Cortex of kidney (tissue), 1 donor: ENCODE measurements around the gene DLG4.

Source experiments
- DNase-seq: peaks from one replicate; lab custom pipeline; 2025; lab: John Stamatoyannopoulos, UW

The DLG4 gene

DNA sequence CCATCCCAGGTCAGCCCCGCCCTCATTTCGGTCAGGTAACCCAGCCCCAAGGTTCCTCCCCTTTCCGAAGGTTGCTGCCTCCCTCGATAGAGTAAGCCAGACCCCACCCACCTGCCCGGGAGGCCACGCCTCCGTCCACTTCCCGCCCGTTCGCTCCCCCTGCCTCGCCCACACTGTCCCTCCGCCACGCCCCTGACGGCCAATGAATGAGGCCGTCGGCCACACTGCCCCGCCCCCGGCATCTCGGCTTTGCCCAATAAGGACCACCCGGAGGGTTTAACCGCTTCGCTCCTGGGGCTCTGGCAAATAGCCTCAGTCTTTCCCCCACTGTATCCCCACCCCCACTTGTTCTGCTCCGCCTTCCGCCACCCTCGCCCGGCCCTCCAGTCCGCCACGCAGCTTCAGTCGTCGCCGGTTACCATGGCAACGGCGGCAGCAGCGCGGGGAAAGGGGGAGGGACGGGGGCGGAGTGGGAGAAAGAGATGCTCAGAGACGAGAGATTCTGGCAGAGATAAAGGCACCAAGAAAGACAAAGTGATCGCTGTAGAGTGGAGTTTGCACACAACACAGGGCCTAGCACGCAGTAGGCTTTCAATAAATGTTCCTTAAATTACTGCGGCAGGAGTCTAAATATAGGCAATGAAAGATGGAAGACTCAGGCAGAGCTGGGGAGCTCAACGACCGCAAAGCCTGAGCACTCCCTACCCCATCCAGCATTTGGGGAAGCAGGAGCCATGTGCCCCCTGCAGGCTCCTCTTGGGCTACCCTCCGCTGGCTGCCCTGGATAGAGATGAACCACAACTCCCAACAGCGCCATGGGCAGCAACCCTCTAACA, 5.1 kb downstream of the DLG4 start:
- no peak for DNase-seq

DNA sequence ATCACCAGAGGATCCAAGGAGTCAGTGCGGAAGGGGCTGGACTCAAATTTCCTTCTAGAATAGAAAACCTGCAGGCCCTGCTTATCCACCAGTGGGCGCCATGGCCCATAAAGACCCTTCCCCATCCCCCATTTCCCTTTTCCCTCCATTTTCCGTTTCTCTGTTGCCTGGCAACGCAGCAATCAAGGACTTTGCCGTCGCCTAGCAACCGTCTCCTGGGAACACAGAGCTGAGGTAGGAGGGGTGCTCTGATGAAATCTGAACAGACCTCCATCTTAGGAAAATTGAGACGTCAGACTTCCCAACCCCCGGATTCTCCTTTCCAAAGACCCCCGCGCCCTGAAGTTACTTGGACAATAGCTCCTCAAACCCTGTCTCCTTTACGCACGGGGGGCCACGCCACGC, 5.7 kb downstream of the DLG4 start:
- DNase-seq = no peak

DNA sequence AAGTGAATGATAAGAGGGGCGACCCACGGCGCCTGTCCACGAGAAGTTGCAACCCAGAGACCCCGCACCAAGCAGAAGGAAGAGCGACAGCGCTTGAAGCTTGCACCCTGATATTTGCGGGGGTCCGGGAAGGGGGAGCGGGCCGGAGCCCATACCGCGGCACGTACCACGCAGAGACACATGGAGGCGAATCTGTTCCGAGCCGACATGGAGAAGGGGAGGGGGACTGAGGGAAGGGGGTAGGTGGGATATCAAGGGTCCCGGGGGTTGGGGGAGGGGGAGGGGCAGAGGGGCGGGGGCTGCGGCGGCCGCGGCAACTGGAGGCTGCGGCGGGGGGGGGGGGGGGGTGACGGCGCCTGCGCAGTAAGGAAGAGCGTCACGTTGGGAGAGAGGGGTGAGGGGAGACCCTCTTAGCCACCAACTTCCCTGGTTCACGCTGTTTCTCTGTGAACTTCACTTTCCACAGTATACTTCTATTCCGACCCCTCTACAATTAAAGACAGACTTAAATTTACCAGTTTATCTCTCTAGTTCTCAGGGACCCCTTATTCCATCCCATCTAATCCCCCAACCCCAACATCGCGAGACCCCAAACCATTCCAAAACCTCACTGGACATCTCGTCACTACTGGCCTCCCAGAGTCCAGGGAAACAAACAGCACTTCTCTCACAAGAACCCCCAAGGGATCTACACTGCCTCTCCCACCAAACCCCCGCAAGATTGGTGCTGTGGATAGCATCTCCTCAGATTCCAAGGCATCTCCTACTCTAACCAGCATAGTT, 8.0 kb downstream of the DLG4 start:
- DNase-seq = no peak

DNA sequence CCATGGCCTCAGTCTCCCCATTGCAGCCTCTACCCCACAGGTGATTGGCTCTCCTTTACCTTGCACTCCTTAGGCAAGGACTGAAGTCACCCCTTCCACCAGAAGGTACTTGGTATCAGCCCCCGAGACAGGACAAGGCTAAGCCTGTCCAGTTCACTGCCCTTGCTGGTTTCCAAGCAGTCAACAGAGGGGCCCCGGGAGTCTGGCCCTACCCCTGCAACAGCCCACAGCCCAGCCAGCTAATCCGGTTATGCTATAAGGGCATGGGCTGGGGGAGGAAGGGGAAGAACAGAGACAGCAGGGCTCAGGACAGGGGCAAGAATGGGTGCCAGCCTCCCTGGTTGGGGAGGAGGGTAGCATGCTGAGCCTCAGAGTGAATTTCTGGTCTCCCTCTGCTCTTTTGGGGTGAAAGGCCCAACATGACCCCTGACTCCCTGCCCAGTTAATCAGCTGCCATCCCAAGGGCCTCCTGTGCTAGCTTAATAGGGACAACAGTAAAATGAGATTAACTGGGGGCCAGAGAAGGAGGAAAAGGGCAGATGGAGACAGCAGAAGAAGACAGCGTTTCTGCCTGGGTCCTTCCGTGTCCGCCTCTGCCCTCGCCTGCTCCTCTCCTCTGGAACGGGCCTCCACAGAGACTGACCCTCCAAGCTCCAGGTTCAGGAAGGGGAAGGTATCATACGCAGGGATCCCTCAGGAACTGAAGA, 10.7 kb downstream of the DLG4 start:
- no peak for DNase-seq

DNA sequence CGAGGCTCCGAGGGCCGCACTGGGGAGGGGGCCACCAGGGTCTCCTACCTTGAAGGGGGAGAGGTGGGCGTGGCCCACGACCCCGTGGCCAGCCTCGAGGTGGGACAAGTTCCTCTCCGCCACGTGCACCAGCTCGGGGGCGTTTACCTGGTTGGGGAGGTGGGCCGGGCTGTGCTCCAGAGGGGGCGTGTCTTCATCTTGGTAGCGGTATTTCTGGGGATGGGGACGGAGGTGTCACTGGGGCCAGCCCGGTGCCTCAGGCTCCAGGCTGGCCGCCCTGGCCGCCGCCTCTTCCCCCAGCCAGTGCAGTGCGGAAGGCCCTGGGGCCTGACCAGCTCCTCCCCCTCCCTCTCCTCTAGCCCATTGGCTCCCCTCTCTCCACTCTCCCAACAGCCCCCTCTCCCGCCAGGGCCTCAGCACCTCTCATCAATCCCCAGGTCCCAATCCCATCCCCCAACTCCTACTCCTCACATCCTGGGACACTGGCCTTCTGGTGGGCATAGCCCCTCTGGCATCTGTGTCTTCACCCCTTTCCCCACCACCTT, 11.5 kb downstream of the DLG4 start:
- DNase-seq = no peak

DNA sequence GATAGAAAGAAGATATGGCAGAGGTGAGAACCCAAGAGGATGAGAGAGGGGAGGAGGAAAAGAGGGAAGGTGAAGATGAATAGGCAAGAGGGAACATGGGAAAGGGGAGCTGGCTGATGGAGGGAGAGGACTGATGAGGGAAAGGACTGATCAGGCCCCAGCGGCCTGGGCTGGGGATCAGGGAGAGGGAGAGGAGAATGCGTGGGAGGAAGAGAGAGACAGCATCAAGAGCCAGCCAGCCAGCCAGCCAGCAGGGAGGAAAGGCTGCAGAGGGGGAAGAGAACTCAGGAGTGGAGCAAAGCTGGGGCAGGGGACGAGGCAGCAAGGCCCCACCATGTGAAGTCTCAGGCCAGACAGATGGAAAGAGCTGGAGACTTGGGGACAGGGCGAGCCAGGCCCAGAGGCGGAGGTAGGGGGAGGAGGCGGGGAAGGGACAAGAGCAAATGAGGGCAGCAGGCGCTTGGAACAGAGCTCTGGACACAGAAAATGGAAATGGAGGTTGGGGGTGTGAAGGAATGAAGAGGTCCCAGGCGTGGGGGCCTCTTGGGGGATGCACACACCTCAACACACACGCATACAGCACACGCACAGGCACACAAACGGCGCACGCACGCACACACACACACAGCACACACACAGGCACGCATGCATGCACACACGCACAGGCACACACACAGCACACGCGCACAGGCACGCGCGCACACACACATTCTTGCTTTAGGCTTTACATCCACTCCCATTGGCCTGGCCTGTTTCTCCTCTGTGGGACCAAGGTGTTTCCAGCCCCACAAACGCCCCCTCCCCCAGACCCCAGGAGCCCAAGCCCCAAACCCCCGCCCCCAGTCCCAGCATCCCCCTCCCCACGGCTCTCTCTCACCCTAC, 12.3 kb downstream of the DLG4 start:
- DNase-seq = no peak

DNA sequence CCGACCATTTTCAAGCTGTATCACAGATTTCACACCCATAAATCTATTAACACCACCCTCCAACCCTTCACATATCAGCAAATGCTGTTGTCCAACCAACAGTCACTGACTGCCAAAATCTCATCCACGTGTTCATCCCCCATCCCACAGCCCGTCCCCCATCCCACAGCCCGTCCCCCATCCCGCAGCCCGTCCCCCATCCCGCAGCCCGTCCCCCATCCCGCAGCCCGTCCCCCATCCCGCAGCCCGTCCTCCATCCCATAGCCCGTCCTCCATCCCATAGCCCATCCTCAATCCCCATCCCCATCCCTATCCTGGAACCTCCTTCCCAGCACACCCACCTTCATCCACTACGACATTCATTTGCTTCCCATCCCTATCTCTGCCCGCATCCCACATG, 14.1 kb downstream of the DLG4 start:
- no peak for DNase-seq

DNA sequence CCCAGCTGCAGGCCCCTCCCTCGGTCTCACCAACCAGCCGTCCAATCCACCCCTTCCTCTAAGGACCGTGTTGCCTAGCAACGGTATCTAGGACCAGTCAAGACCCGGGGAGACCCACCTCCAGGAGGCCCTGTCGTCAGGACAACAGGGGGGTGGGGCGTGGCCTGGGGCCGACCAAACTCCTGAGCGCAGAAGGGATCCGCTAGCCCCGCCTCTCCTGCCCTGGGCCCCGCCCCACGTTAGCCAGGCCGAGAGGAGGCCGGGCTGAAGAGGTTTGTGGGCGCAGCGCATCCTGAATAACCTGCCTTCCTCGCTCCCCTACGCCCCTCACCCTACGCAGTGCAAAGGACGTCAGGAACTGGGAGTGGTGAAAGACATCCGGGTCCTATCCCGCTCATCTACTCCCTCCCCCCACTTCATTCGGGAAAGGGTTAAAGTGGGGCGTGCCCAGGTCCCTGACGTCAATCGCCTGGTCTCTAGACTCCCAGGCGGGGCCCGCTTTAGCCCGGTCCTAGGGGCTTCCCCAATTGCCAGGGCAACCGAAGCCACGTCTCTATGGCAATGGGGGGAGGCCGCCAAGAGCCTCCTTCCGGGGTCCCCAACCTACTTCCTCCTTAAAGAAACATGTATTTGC, 14.7 kb downstream of the DLG4 start:
- DNase-seq = no peak

DNA sequence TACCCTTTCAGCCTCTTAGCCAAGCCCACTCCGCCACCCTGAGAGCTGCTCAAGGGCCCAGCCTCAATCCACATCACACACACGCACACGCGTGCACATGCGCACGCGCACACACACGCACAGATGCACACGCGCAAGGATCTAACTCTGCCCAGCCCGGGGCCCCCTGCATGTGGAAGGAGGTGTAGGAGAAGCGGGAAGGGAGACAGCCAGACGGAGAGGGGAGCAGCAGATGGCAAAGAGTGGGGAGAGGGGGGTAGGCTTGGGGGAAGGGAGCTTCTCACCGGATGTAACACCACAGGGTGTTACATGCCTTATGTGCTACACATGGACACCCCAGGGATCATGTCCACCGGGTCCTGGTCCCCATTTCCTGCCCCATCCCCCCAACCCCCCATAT, 15.3 kb downstream of the DLG4 start:
- DNase-seq = no peak

DNA sequence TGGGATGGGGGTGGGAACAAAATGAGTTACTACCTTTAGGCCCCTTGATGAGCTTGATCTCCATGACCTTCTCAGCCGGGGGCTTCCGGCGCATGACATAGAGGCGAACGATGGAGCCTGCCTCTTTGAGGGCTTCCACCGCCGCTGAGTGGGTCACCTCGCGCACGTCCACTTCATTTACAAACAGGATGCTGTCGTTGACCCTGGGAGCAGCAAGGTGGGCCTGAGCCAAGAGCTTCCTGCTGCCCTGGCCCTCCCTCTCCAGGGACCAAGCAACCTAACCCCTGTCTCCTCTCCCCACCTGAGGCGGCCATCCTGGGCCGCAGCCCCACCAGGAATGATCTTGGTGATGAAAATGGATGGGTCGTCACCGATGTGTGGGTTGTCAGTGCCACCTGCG, 16.2 kb downstream of the DLG4 start:
- DNase-seq = no peak

DNA sequence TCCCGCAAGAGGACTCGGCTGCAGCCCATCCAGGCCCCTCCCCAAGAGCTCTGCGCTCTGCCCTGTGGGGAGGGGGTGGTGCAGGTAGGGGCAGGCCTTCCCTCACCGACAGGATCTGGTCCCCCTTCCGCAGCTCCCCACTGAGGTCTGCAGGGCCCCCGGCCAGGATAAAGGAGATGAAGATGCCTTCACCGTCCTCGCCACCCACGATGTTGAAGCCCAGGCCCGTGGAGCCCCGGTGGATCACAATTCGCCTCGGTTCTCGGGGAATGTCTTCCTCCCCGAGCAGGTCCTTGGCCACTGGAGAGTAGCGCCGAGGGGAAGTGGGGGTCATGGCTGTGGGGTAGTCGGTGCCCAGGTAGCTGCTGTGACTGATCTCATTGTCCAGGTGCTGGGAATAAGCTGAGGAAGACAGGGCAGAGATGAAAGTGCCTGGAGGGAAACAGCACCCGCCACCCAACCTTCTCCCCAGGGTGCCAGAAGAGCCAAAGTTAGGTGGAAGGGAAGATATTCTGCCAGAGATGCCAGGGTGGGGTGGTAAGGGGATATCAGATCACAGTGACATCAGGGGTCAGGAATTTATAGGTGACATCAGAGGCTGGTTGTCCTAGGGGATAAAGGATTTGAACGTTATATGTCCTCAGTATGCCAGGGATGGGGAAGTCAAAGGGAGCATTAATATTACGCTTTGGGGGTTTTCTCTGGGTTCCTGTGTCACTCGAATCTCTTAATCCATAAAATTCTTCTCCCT, 22.8 kb downstream of the DLG4 start:
- DNase-seq = no peak

DNA sequence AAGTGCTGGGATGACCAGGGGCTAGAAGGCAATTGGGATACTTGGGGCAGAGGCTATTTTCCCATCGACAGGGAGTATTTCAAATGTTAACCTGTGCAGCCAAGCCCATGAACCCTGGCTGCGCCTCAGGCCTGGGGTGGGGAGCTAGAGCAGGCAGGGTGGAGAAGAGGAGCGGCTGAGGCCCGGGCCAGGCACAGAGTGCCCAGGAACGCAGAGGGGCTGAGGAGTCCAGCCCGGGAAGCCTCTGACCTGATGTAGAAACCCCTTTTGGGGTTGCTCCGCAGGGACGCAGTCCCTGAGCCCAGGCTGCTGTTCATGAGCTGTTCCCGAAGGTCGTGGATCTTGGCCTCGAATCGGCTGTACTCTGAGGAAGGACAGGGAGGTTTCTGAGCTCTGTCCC, 23.7 kb downstream of the DLG4 start:
- DNase-seq = no peak

DNA sequence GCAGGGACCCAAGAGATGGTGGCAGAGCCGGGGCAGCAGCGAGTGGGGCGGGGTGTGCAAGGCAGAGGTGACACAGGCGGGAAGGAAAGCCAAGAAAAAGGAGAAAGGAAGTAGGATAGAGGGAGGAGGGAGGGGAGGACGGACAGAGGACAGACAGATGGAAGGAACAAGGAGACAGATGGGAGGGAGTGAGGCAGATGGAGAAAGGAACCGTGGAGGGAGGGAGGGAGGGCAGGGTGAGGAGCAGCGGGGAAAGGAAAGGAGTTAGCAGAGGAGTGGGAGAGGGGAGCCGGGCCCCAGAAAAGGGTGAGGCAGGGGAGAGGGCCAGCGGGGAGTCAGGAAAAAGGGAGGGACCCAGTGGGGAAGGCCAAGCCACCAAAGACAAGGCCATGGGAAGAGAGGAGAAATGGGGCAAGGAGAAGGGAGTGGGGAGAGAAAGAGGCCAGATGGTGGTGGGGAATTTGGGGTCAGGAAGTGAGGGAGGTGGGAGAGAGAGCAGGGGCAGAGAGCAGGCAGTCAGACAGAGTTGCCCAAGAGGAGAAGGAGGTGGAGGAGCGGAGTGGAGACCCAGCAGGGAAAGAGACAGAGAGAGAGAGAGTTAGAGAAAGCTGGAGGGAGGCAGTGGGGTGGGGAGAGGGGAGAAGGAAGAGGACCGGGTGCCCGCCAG, 27.2 kb downstream of the DLG4 start:
- no peak for DNase-seq

DNA sequence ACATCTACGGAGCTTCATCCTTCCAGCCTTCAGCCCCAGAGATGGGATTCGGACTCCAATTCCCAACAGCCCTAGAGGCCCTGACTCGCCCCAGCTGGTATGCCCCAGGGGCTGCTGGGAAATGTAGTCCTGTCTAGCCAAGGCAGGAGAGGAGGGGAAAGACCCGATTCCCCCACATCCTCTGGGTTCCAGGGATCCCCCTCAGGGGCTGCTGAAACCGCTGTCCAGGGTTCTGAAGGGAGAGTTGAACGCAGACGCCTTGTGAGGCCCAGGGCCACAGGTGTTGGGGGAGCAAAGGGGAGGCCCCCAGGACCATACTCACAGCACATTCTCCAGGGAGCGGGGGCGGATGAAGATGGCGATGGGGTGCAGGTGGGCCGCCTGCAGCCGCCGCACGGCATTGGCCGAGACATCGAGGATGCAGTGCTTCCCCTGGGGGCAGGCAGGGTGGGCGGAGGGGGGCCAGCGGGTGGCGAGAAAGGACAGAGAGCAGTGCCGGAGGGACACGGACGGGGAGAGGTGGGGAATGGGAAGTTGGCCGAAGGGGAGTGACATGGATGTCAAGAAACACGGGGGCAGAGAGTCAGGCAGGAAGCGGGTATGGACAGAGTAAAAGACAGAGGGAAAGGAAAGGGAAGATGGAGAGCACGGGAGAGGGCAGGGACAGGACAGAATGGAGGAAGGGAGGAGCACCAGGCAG, 27.9 kb downstream of the DLG4 start:
- no peak for DNase-seq

DNA sequence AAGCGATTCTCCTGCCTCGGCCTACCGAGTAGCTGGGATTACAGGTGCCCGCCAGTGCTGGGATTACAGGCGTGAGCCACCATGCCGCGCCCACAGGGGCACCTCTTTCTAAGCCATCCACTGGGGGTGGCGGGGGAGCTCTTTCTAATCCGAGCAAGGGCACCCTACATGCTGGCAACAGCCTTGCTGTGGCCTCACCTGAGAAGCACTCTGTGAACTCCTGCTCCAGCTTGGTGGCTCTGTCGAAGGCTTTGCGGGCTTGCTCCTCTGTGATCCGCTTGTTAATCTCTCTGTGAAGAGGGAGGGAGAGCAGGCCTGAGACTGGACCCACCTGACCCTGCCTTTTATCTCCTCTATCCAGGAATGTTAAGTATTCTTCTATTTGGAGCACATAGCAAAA, 28.6 kb downstream of the DLG4 start:
- DNase-seq = no peak

DNA sequence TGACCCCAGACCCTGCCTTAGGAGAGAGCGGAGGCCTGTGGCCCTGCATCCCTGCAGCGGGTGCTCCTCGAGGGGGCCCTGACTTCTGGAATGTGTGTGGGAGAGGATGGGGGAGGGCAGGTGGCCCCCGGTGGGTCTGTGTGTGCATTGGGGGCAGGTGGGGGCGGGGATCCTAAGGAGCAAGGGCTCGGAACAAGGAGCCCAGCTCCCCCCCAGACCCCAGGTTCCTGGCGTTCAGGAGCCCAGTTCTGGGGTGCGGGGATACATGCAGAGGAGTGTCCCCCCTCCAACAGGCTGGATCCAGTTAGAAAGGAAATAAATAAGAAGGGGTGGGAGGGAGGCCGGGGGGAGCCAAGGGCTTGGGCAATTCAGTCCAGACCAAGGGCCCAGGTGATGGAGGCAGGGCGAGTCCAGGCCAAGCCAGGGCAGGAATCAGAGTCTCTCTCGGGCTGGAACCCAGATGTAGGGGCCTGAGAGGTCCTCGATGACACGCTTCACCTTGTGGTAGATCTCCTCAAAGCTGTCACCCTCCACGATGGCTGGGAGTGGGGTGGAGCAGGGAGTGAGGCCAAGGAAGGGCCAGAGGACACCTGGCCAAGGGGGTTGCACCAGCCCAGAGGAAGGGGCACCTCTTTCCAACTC, 29.2 kb downstream of the DLG4 start:
- DNase-seq = no peak

DNA sequence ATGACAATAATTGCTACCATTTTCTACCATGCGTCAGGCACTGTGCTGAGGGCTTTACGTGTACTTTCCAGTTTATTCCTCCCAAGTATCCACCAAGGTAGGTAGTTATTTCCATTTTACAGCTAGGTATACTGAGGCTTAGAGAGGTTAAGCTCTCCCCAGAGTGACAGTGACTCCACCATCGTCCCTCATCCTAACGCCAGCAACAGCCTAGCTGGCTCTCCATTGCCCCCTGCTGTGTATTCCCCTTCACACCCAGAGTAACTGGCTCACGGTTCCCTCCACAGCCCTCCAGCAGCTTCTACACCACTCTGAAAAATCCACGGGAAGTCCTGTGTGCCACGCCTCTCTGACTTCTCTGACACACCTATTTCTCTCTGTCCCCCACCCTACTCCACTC, 33.4 kb downstream of the DLG4 start:
- DNase-seq = no peak

DNA sequence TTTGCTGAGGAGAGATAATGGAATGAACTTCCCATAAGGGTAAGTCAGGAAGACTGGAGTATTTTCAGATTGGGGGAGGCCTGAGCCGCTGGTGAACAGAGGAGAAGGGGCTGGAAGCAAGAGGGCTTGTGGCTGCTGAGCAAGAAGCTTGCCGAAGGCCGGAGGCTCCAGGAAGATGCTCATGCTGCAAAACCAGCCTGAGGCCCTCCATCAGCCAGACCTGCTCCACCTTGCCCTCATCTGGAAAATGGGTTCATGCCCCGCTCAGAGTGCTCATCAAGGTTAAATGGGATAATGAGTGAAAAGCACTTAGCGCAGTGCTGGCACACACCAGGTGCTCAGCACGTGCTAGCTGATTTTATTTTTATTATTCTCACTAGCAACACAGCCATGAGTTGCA, 35.0 kb downstream of the DLG4 start:
- no peak for DNase-seq

DNA sequence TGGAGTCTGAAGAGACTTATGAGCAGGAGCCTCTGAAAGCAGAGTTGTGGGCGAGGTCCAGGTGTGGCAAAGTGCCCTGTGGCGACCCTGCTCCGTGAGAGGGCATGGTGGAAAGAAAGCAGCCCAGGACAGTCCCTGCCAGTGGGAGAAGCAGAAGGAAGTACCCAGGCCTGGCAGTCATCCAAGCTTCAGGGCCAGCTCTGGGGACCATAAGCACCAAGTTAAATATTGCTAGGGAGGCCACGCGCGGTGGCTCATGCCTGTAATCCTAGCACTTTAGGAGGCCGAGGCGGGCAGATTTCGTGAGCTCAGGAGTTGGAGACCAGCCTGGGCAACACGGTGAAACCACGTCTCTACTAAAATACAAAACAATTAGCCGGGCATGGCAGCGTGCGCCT, 35.5 kb downstream of the DLG4 start:
- DNase-seq = no peak
